ENCODE data around the gene GCNT1.

DNA sequence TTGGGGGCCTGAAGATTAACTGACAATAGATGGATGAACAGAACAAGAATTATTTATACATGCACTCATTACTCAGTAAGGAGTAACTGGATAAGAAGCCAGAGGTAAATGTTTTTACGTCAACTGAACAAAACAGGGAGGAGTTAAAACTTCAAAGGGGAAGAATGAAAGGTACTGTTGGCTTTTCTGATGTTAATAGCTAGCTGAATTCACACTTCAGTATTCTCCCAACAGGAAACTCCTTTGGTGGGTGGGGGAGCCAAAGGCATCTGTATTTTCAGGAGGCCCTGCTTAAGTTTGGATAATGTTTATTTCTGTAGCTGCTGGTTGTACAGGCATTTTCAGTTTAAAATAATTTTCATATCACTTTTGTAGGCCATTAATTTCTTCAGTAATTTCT lies 41.6 kb upstream of the GCNT1 start:
- TF ChIP-seq, protein P1, sequence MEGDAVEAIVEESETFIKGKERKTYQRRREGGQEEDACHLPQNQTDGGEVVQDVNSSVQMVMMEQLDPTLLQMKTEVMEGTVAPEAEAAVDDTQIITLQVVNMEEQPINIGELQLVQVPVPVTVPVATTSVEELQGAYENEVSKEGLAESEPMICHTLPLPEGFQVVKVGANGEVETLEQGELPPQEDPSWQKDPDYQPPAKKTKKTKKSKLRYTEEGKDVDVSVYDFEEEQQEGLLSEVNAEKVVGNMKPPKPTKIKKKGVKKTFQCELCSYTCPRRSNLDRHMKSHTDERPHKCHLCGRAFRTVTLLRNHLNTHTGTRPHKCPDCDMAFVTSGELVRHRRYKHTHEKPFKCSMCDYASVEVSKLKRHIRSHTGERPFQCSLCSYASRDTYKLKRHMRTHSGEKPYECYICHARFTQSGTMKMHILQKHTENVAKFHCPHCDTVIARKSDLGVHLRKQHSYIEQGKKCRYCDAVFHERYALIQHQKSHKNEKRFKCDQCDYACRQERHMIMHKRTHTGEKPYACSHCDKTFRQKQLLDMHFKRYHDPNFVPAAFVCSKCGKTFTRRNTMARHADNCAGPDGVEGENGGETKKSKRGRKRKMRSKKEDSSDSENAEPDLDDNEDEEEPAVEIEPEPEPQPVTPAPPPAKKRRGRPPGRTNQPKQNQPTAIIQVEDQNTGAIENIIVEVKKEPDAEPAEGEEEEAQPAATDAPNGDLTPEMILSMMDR (conservative IDR thresholded peaks at IDR 0.05 in 1 of 2, IDR thresholded peaks at IDR 0.05 in 1 of 2; ENCODE audit: low read depth in 1 of 2, low read length in 2 of 2) = no peak
- TF ChIP-seq EZH2 (IDR thresholded peaks at IDR 0.05; ENCODE audit: low read length, missing control alignments) = no peak

All from fibroblast of lung (primary cell).